A549 (cell line): Measurements from ENCODE around the gene FIBIN. TPM values are rescaled to one million over a fixed set of nuclear protein-coding genes. Genes with fewer than 3 reads are reported as not detected.

Experiments
- ATAC-seq, 2 experiments: fragments of 200-7000 bp in 1 of 2; fragments of >200 bp in 1 of 2; cut with Nextera tagmentation in 1 of 2; cut with Tn5 transposase in 1 of 2; 3 replicates each; pipeline versions ENCODE4 v1.8.0 to v1.9.1; 2018 to 2020; ENCODE audit warnings: mild to moderate bottlenecking in 1 of 2, moderate library complexity in 1 of 2
- CTCF ChIA-PET: fragments of 300-600 bp; sonication (Branson Sonifier 250); formaldehyde crosslinking; extraction: SDS; loops from one replicate; lab custom pipeline; 2021; ENCODE audit warnings: antibody characterized with exemption, inconsistent platforms; lab: Yijun Ruan, JAX
- POLR2A ChIA-PET: fragments of 350-600 bp; formaldehyde crosslinking; extraction: SDS; loops from one replicate; lab custom pipeline; 2021; ENCODE audit warnings: antibody characterized with exemption, inconsistent platforms; lab: Yijun Ruan, JAX
- DNase-seq, 2 experiments: peaks; one replicate each; pipeline versions ENCODE4 v3.0.0 to v3.0.0-alpha.2; 2011 to 2016; ENCODE audit warnings: low read depth in 1 of 2, low spot score in 1 of 2
- FAIRE-seq: peaks from 2 replicates; lab custom pipeline; 2011; peaks lifted over from hg19 to GRCh38; lab: Jason Lieb, UNC
- H3K27ac ChIP-seq, 2 experiments: fragments of >200 bp; sonication (Bioruptor Twin); formaldehyde crosslinking; 3 replicates each; pipeline ENCODE4 v1.5.1; 2016 to 2017
- H3K4me1 ChIP-seq: fragments of >200 bp; sonication (Bioruptor Twin); formaldehyde crosslinking; 3 replicates; pipeline ENCODE4 v1.6.1; 2016
- H3K4me2 ChIP-seq: fragments of >200 bp; sonication (Bioruptor Twin); formaldehyde crosslinking; 3 replicates; pipeline ENCODE4 v1.6.1; 2016
- H3K4me3 ChIP-seq: fragments of >200 bp; sonication (Bioruptor Twin); formaldehyde crosslinking; 3 replicates; pipeline ENCODE4 v1.5.1; 2016
- H3K9me3 ChIP-seq: fragments of >200 bp; sonication (Bioruptor Twin); formaldehyde crosslinking; 3 replicates; pipeline ENCODE4 v1.6.1; 2016
- ATOH8 ChIP-seq: fragments of 250-450 bp; sonication (Bioruptor Pico); IDR thresholded peaks from 2 replicates; pipeline ENCODE4 v1.5.0; 2020; ENCODE audit warnings: low read depth, mild to moderate bottlenecking, moderate library complexity
- BCL3 ChIP-seq: fragments of >200 bp; sonication (Bioruptor Twin); formaldehyde crosslinking; IDR thresholded peaks from 3 replicates; pipeline ENCODE4 v1.6.1; 2016
- BHLHE40 ChIP-seq: IDR thresholded peaks from 2 replicates; pipeline ENCODE4 v1.6.1; 2012; ENCODE audit warnings: low read depth, low read length, inconsistent platforms
- CBX2 ChIP-seq: fragments of 200-600 bp; sonication (generic); IDR thresholded peaks from 2 replicates; pipeline ENCODE4 v1.6.1; 2016; ENCODE audit warnings: low read depth, mild to moderate bottlenecking, borderline replicate concordance
- CBX8 ChIP-seq: fragments of 200-600 bp; sonication (generic); IDR thresholded peaks from 2 replicates; pipeline ENCODE4 v1.6.1; 2016
- CEBPB ChIP-seq, 2 experiments: fragments of >200 bp in 1 of 2; sonication (Bioruptor Twin) in 1 of 2; formaldehyde crosslinking in 1 of 2; IDR thresholded peaks; 2 replicates each; pipeline ENCODE4 v1.6.1; 2012 to 2016
- CHD2 ChIP-seq: fragments of 150-350 bp; IDR thresholded peaks from 2 replicates; pipeline ENCODE4 v1.6.1; 2014; ENCODE audit warnings: low read length; ENCODE audit not compliant: partially characterized antibody
- CHD4 ChIP-seq: fragments of 200-600 bp; sonication (generic); IDR thresholded peaks from 2 replicates; pipeline ENCODE4 v1.6.1; 2016; ENCODE audit warnings: antibody characterized with exemption, mild to moderate bottlenecking, borderline replicate concordance
- EHMT2 ChIP-seq: fragments of 200-600 bp; sonication (generic); IDR thresholded peaks from 2 replicates; pipeline ENCODE4 v1.6.1; 2016; ENCODE audit warnings: antibody characterized with exemption, low read depth, mild to moderate bottlenecking, moderate library complexity
- EP300 ChIP-seq, 2 experiments: fragments of >200 bp; sonication (Bioruptor Twin); formaldehyde crosslinking; IDR thresholded peaks; 2 replicates in 1 of 2; 3 replicates in 1 of 2; pipeline ENCODE4 v1.6.1; 2016 to 2017
- FOSB ChIP-seq: fragments of 250-450 bp; sonication (Bioruptor Pico); IDR thresholded peaks from 2 replicates; pipeline ENCODE4 v1.5.0; 2020; ENCODE audit warnings: mild to moderate bottlenecking, moderate library complexity
- FOSL2 ChIP-seq, 2 experiments: fragments of 450-650 bp in 1 of 2; fragments of >200 bp in 1 of 2; sonication (Bioruptor Twin) in 1 of 2; formaldehyde crosslinking; IDR thresholded peaks; 2 replicates each; pipeline versions ENCODE4 v1.5.0 to v1.6.1; 2016 to 2020; ENCODE audit warnings: mild to moderate bottlenecking in 1 of 2, moderate library complexity in 1 of 2
- FOXS1 ChIP-seq: fragments of 250-450 bp; sonication (Bioruptor Pico); IDR thresholded peaks from 2 replicates; pipeline ENCODE4 v1.5.0; 2020; ENCODE audit warnings: mild to moderate bottlenecking, moderate library complexity
- HES2 ChIP-seq: fragments of >200 bp; sonication (Bioruptor Twin); formaldehyde crosslinking; IDR thresholded peaks from 2 replicates; pipeline ENCODE4 v1.6.1; 2016
- HOXB13 ChIP-seq: fragments of 250-450 bp; sonication (Bioruptor Pico); IDR thresholded peaks from 2 replicates; pipeline ENCODE4 v1.5.0; 2020; ENCODE audit warnings: low read depth, mild to moderate bottlenecking, moderate library complexity
- HOXB5 ChIP-seq: fragments of 250-450 bp; sonication (Bioruptor Pico); IDR thresholded peaks from 2 replicates; pipeline ENCODE4 v1.5.0; 2020; ENCODE audit warnings: mild to moderate bottlenecking, moderate library complexity
- JUN ChIP-seq, 2 experiments: fragments of >200 bp; sonication (Bioruptor Twin); formaldehyde crosslinking; IDR thresholded peaks; 2 replicates in 1 of 2; 3 replicates in 1 of 2; pipeline ENCODE4 v1.6.1; 2016 to 2017
- KDM1A ChIP-seq: fragments of 200-600 bp; sonication (generic); IDR thresholded peaks from 2 replicates; pipeline ENCODE4 v1.6.1; 2016; ENCODE audit warnings: low read depth, mild to moderate bottlenecking
- KDM5A ChIP-seq: fragments of 200-600 bp; sonication (generic); IDR thresholded peaks from 2 replicates; pipeline ENCODE4 v1.6.1; 2016; ENCODE audit warnings: antibody characterized with exemption, mild to moderate bottlenecking
- MAFK ChIP-seq: fragments of 450-650 bp; IDR thresholded peaks from 2 replicates; pipeline ENCODE4 v1.6.1; 2014; ENCODE audit not compliant: partially characterized antibody
- MAX ChIP-seq: IDR thresholded peaks from 2 replicates; pipeline ENCODE4 v1.6.1; 2012
- MYC ChIP-seq: IDR thresholded peaks from 2 replicates; pipeline ENCODE4 v1.6.1; 2012; ENCODE audit warnings: mild to moderate bottlenecking, inconsistent platforms, low read length, improper control_type of control experiment, borderline replicate concordance
- NPAS2 ChIP-seq: fragments of 250-450 bp; sonication (Bioruptor Pico); IDR thresholded peaks from 2 replicates; pipeline ENCODE4 v1.8.0; 2022; ENCODE audit warnings: mild to moderate bottlenecking, moderate library complexity, borderline replicate concordance
- PHF8 ChIP-seq: fragments of 200-600 bp; sonication (generic); IDR thresholded peaks from 2 replicates; pipeline ENCODE4 v1.6.1; 2016; ENCODE audit warnings: low read depth, mild to moderate bottlenecking, antibody characterized with exemption, moderate library complexity, borderline replicate concordance
- POLR2AphosphoS2 ChIP-seq: conservative IDR thresholded peaks from 2 replicates; pipeline ENCODE4 v1.6.1; 2012; ENCODE audit warnings: low read length, improper control_type of control experiment, inconsistent platforms
- RAD21 ChIP-seq, 2 experiments: fragments of >200 bp in 1 of 2; sonication (Bioruptor Twin) in 1 of 2; formaldehyde crosslinking in 1 of 2; IDR thresholded peaks in 1 of 2; conservative IDR thresholded peaks in 1 of 2; 2 replicates in 1 of 2; 3 replicates in 1 of 2; pipeline ENCODE4 v1.6.1; 2012 to 2018; ENCODE audit warnings: inconsistent platforms in 1 of 2
- RARB ChIP-seq: fragments of 250-450 bp; sonication (Bioruptor Pico); IDR thresholded peaks from 2 replicates; pipeline ENCODE4 v1.8.0; 2021; ENCODE audit warnings: mild to moderate bottlenecking, moderate library complexity
- RNF2 ChIP-seq: fragments of 200-600 bp; sonication (generic); IDR thresholded peaks from 2 replicates; pipeline ENCODE4 v1.6.1; 2016; ENCODE audit warnings: low read depth, mild to moderate bottlenecking, antibody characterized with exemption, moderate library complexity, borderline replicate concordance
- TFCP2L1 ChIP-seq: fragments of 250-450 bp; sonication (Bioruptor Pico); IDR thresholded peaks from 2 replicates; pipeline ENCODE4 v1.5.0; 2021; ENCODE audit warnings: mild to moderate bottlenecking
- ZNF302 ChIP-seq: fragments of 250-450 bp; sonication (Bioruptor Pico); IDR thresholded peaks from 2 replicates; pipeline ENCODE4 v1.9.0; 2021; ENCODE audit warnings: inconsistent platforms, mild to moderate bottlenecking, moderate library complexity
- ZSCAN20 ChIP-seq: fragments of 250-450 bp; sonication (Bioruptor Pico); IDR thresholded peaks from 2 replicates; pipeline ENCODE4 v1.8.0; 2022; ENCODE audit warnings: mild to moderate bottlenecking, moderate library complexity
- WGBS: methylation state at CpG from one replicate; pipeline ENCODE4 v1.1.6; 2017; ENCODE audit errors: missing lambda C conversion rate; 5-methylcytosine and 5-hydroxymethylcytosine counted together
- polyA plus RNA-seq, 4 experiments: library from polyadenylated mRNA; depleted of rRNA in 3 of 4; stranded (reverse); fragments of >200 nt; fragmentation: RNase III in 1 of 4; extraction: RNeasy Plus Mini Kit Qiagen cat#74134 plus additional on column Dnase treatment in 1 of 4; gene quantifications; 2 replicates in 3 of 4; 3 replicates in 1 of 4; pipeline ENCODE4 v1.2.3, GENCODE V29; 2011 to 2017

Gene FIBIN
- polyA plus RNA-seq, 2 of the 4 experiments (the other 2 are of a cell fraction): 0.22 TPM; not detected in 1

- Histone ChIP-seq H3K4me3 (no peak overlapping the region), H3K4me1 (no peaks in the 10 kb centered on the region), H3K9me3 (no peaks in the 10 kb centered on the region), H3K27ac (no peak overlapping the region), H3K4me2 (no peak overlapping the region)
- WGBS: 3% methylated on average over 1 of the region's 1 CpG
- FAIRE-seq (no peak), ATAC-seq (no peak), DNase-seq (no peak)
- no peak for TF ChIP-seq EP300 (IDR thresholded peaks at IDR 0.05)
- TF ChIP-seq HOXB13 (CRISPR knock-in tag): no peak
- TF ChIP-seq KDM1A: no peak
- TF ChIP-seq BHLHE40: no peak
- TF ChIP-seq RAD21 (conservative IDR thresholded peaks at IDR 0.05 in 1 of 2, IDR thresholded peaks at IDR 0.05 in 1 of 2): no peak
- no peak for TF ChIP-seq PHF8
- ChIA-PET POLR2A (no interaction called here), CTCF (no interaction called here)
These were observed 8.4 kb upstream of the FIBIN start for GRCh38 chr11:26985470-26985869.

GRCh38 chr11:26985943-26986342 lies 8.0 kb upstream of the FIBIN start:
- Histone ChIP-seq H3K4me2 (no peak overlapping the region), H3K9me3 (no peaks in the 10 kb centered on the region), H3K4me3 (no peak overlapping the region), H3K27ac (no peak overlapping the region), H3K4me1 (no peaks in the 10 kb centered on the region)
- ATAC-seq (no peak), FAIRE-seq (no peak), DNase-seq (no peak)
- POLR2A ChIA-PET: no interaction called here
- TF ChIP-seq TFCP2L1 (CRISPR knock-in tag) (no peak), HOXB5 (no peak), RAD21 (conservative IDR thresholded peaks at IDR 0.05 in 1 of 2, IDR thresholded peaks at IDR 0.05 in 1 of 2) (no peak), BHLHE40 (no peak), MAFK (no peak), ZNF302 (CRISPR knock-in tag) (no peak), KDM1A (no peak), RARB (CRISPR knock-in tag) (no peak), POLR2AphosphoS2 (no peak), RNF2 (no peak), ATOH8 (CRISPR knock-in tag) (no peak), EHMT2 (no peak), JUN (IDR thresholded peaks at IDR 0.05) (no peak), NPAS2 (no peak), ZSCAN20 (no peak), FOSL2 (IDR thresholded peaks at IDR 0.05) (no peak), FOSL2 (CRISPR knock-in tag; IDR thresholded peaks at IDR 0.05) (no peak), CHD2 (no peak), FOSB (CRISPR knock-in tag) (no peak), CBX2 (no peak), KDM5A (no peak)
- CTCF ChIA-PET: no interaction called here
- 10% methylated on average over 4 of the region's 4 CpGs for WGBS

- Histone ChIP-seq H3K4me1 (no peaks in the 10 kb centered on the region), H3K4me2 (no peak overlapping the region), H3K27ac (no peak overlapping the region), H3K9me3 (no peaks in the 10 kb centered on the region), H3K4me3 (no peak overlapping the region)
- no peak for DNase-seq
- no peak for ATAC-seq
- ChIA-PET CTCF (no interaction called here), POLR2A (no interaction called here)
- 64% methylated on average over 3 of the region's 3 CpGs for WGBS
- no peak for FAIRE-seq
- no peak for TF ChIP-seq MYC
- TF ChIP-seq CBX2: no peak
- no peak for TF ChIP-seq ZSCAN20
- no peak for TF ChIP-seq HES2
- no peak for TF ChIP-seq CHD4
- no peak for TF ChIP-seq CEBPB (IDR thresholded peaks at IDR 0.05)
- no peak for TF ChIP-seq ATOH8 (CRISPR knock-in tag)
- no peak for TF ChIP-seq RAD21 (conservative IDR thresholded peaks at IDR 0.05 in 1 of 2, IDR thresholded peaks at IDR 0.05 in 1 of 2)
- no peak for TF ChIP-seq BCL3
- no peak for TF ChIP-seq CBX8
- no peak for TF ChIP-seq KDM1A
- no peak for TF ChIP-seq MAX
- no peak for TF ChIP-seq FOXS1 (CRISPR knock-in tag)
These were observed 6.6 kb upstream of the FIBIN start for GRCh38 chr11:26987272-26987671.
